ENCODE results near the gene DARS1. TPM values are rescaled to one million over a fixed set of nuclear protein-coding genes. Genes with fewer than 3 reads are reported as not detected.
"Not testable (repeated sequence)": the region's sequence is repeated elsewhere in the genome, so short reads cannot be mapped to it uniquely, and the experiment has no call there.

DARS1 gene
- total RNA-seq, 2 experiments from 2014 or later = 139 to 148 TPM

GRCh38 chr2:135980434-135981079, 4.9 kb downstream of the DARS1 start:
- peaks cover 69% of the 10 kb centered on the region for H3K36me3 Mint-ChIP-seq (ENCODE audit: low read depth)
- ChIA-PET POLR2A (interaction anchor here (1.3 kb wide), 1 partner anchor 72 kb away, joined by 3 read pairs; no protein-coding TSS in a partner anchor), CTCF (interaction anchor here (0.8 to 1.0 kb wide), 3 partner anchors 78 to 405 kb away, joined by 3 to 4 read pairs (median 3); no protein-coding TSS in a partner anchor)
- H3K9me3 Mint-ChIP-seq (ENCODE audit: insufficient read depth) = no peaks in the 10 kb centered on the region
- H3K4me3 Mint-ChIP-seq = no peak overlapping the region
- H3K27ac Mint-ChIP-seq = peak overlapping the region; percentile 27
- ATAC-seq (no peak), DNase-seq (no peak)
- H3K27me3 Mint-ChIP-seq (ENCODE audit: low read depth) = no peaks in the 10 kb centered on the region
- peaks cover 67% of the 10 kb centered on the region for H3K4me1 Mint-ChIP-seq (ENCODE audit: low read depth)

- ChIA-PET POLR2A (interaction anchor here (0.7 kb wide), 1 partner anchor 8 kb away, joined by 5 read pairs; no protein-coding TSS in a partner anchor), CTCF (interaction anchor here (0.7 to 1.4 kb wide), 3 partner anchors 10 to 407 kb away, joined by 3 read pairs; partner anchors contain the start of gene DARS1)
- ATAC-seq (no peak), DNase-seq (no peak)
- no peaks in the 10 kb centered on the region for H3K27me3 Mint-ChIP-seq (ENCODE audit: low read depth)
- no peaks in the 10 kb centered on the region for H3K9me3 Mint-ChIP-seq (ENCODE audit: insufficient read depth)
- peaks cover 74% of the 10 kb centered on the region for H3K36me3 Mint-ChIP-seq (ENCODE audit: low read depth)
- H3K4me3 Mint-ChIP-seq = no peak overlapping the region
- no peak overlapping the region for H3K27ac Mint-ChIP-seq
- H3K4me1 Mint-ChIP-seq (ENCODE audit: low read depth) = peaks cover 62% of the 10 kb centered on the region
Observed at GRCh38 chr2:135975702-135976101, 9.7 kb downstream of the DARS1 start.

DNA sequence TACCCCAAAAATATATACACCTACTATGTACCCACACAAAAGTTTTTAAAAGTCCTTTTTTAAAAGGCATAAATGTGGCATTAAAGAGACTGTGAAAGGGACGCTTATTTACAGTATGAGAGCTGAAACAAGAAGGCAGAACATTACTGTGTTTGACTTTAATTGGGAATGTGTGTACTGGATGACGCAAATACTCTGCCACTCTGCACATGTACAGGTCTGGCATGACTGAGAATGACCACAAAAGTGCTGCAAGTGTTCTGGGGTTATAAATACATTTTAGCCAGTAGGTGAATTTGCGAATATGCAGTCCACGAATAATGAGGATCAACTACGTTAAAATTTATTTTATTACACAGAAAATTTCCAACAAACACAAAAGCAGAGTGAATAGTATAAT, 11.4 kb downstream of the DARS1 start:
- DNase-seq (no peak), ATAC-seq (no peak)
- Mint-ChIP-seq H3K27ac (no peak overlapping the region), H3K27me3 (ENCODE audit: low read depth) (no peaks in the 10 kb centered on the region), H3K9me3 (ENCODE audit: insufficient read depth) (no peaks in the 10 kb centered on the region), H3K36me3 (ENCODE audit: low read depth) (peaks cover 73% of the 10 kb centered on the region), H3K4me1 (ENCODE audit: low read depth) (peaks cover 55% of the 10 kb centered on the region), H3K4me3 (no peak overlapping the region)
- POLR2A ChIA-PET = no interaction called here
- CTCF ChIA-PET = no interaction called here

GRCh38 chr2:135969655-135970387, 15.6 kb downstream of the DARS1 start:
- H3K27me3 Mint-ChIP-seq (ENCODE audit: low read depth) = no peaks in the 10 kb centered on the region
- no peak for DNase-seq
- no peak for ATAC-seq
- H3K4me1 Mint-ChIP-seq (ENCODE audit: low read depth) = peaks cover 50% of the 10 kb centered on the region
- no peak overlapping the region for H3K4me3 Mint-ChIP-seq
- H3K9me3 Mint-ChIP-seq (ENCODE audit: insufficient read depth) = no peaks in the 10 kb centered on the region
- ChIA-PET CTCF (interaction anchor here (1.2 kb wide), 1 partner anchor 56 kb away, joined by 3 read pairs; no protein-coding TSS in a partner anchor), POLR2A (interaction anchor here (0.8 kb wide), 1 partner anchor 19 kb away, joined by 3 read pairs; no protein-coding TSS in a partner anchor)
- H3K27ac Mint-ChIP-seq = no peak overlapping the region
- peaks cover 74% of the 10 kb centered on the region for H3K36me3 Mint-ChIP-seq (ENCODE audit: low read depth)

- ChIA-PET CTCF (no interaction called here), POLR2A (interaction anchor here (0.8 kb wide), 1 partner anchor 245 kb away, joined by 3 read pairs; no protein-coding TSS in a partner anchor)
- Mint-ChIP-seq H3K27ac (no peak overlapping the region), H3K27me3 (ENCODE audit: low read depth) (no peaks in the 10 kb centered on the region), H3K9me3 (ENCODE audit: insufficient read depth) (no peaks in the 10 kb centered on the region), H3K4me1 (ENCODE audit: low read depth) (peaks cover 53% of the 10 kb centered on the region), H3K36me3 (ENCODE audit: low read depth) (peaks cover 58% of the 10 kb centered on the region), H3K4me3 (no peak overlapping the region)
- DNase-seq (no peak), ATAC-seq (no peak)
Observed at GRCh38 chr2:135965756-135966155, 19.7 kb downstream of the DARS1 start.

DNA sequence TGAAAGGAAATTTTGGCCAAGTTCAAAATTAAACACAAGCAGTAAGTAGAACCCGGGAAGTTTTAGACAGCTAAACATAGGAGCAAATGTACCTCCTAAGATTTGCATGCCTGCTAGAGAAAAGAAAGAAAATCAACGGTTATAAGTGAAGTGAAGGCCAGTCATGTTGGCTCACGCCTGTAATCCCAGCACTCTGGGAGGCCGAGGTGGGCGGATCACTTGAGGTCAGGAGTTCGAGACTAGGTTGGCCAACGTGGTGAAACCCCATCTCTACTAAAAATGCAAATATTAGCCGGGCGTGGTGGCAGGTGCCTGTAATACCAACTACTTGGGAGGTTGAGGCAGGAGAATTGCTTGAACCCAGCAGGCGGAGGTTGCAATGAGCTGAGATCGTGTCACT, 21.0 kb downstream of the DARS1 start:
- H3K4me3 Mint-ChIP-seq; H3K27ac Mint-ChIP-seq; H3K27me3 Mint-ChIP-seq (ENCODE audit: low read depth); DNase-seq; POLR2A ChIA-PET; H3K9me3 Mint-ChIP-seq (ENCODE audit: insufficient read depth); CTCF ChIA-PET; ATAC-seq: not testable (repeated sequence)
- Mint-ChIP-seq H3K36me3 (ENCODE audit: low read depth) (peaks cover 55% of the 10 kb centered on the region), H3K4me1 (ENCODE audit: low read depth) (peaks cover 56% of the 10 kb centered on the region)

DNA sequence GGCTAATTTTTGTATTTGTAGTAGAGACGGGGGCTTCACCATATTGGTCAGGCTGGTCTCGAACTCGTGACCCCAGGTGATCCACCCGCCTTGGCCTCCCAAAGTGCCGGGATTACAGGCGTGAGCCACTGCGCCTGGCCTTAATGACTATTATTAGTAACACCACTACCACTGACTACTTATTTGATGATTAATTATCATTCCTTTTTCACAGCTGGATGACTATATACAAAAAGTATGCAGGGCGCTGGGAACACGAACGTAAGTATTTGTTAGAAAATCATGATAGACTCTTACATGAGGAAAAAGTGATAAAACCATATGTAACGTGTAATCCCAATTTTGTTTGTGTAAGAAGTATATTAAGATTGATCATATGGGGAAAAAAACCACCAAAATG, 21.6 kb downstream of the DARS1 start:
- Mint-ChIP-seq H3K4me3 (no peak overlapping the region), H3K4me1 (ENCODE audit: low read depth) (peaks cover 56% of the 10 kb centered on the region)
- POLR2A ChIA-PET = no interaction called here

DNA sequence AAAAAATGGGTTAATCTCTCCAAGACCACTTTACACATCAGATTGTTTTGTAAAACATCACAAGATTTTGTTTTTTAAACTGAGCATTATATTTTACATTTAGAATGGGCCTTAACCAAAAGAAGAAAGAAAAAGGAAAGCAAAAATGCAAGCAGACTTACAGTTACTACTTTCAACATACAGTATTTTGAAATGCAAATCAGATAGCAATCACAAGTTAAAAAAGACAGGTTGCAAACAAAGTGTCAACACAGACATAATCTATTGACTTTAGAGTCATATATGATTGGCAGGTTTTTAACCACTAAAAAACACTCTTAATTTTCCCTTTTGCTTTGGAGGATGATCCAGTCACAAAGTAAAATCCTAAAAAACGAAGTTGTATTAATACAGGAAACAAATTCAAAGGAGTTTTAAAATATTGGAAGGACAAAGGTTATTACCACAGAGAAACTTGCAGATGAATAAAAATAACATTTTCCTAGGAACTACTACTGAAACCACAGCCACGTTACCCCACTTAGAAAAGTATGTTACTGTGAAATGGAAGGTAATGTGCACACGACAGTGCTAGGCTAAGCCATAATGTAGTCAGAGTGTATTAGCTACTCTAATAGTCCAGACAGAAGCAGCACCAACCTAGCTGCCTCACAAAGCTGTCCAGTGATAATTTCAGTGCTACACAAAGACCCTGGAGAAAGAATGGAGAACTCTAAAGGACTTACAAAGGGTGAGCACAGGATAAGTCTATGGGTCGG, 22.9 kb downstream of the DARS1 start:
- no peak for DNase-seq
- peak; percentile 24 for ATAC-seq
- Mint-ChIP-seq H3K4me3 (peak overlapping the region; percentile 9), H3K27me3 (ENCODE audit: low read depth) (no peaks in the 10 kb centered on the region), H3K4me1 (ENCODE audit: low read depth) (peaks cover 54% of the 10 kb centered on the region), H3K36me3 (ENCODE audit: low read depth) (peaks cover 57% of the 10 kb centered on the region), H3K9me3 (ENCODE audit: insufficient read depth) (no peaks in the 10 kb centered on the region), H3K27ac (peak overlapping the region; percentile 69)
- ChIA-PET POLR2A (no interaction called here), CTCF (no interaction called here)

More for the DNA sequence above, 21.6 kb downstream of the DARS1 start:
- Mint-ChIP-seq H3K36me3 (ENCODE audit: low read depth) (peaks cover 57% of the 10 kb centered on the region), H3K9me3 (ENCODE audit: insufficient read depth) (no peaks in the 10 kb centered on the region), H3K27ac (no peak overlapping the region), H3K27me3 (ENCODE audit: low read depth) (no peaks in the 10 kb centered on the region)
- CTCF ChIA-PET = no interaction called here
- ATAC-seq (no peak), DNase-seq (no peak)

GRCh38 chr2:135960656-135961551, 24.5 kb downstream of the DARS1 start:
- H3K4me3 Mint-ChIP-seq = peak overlapping the region; percentile 17
- ChIA-PET CTCF (interaction anchor here (0.7 to 1.0 kb wide), 5 partner anchors 11 to 320 kb away, joined by 3 to 4 read pairs (median 3); partner anchors contain the start of gene DARS1), POLR2A (interaction anchor here (0.6 to 1.0 kb wide), 2 partner anchors 21 to 99 kb away, joined by 3 read pairs; no protein-coding TSS in a partner anchor)
- peaks cover 52% of the 10 kb centered on the region for H3K4me1 Mint-ChIP-seq (ENCODE audit: low read depth)
- peaks cover 55% of the 10 kb centered on the region for H3K36me3 Mint-ChIP-seq (ENCODE audit: low read depth)
- peak overlapping the region; percentile 80 for H3K27ac Mint-ChIP-seq
- no peaks in the 10 kb centered on the region for H3K27me3 Mint-ChIP-seq (ENCODE audit: low read depth)
- DNase-seq (no peak), ATAC-seq (peak; percentile 82)
- no peaks in the 10 kb centered on the region for H3K9me3 Mint-ChIP-seq (ENCODE audit: insufficient read depth)

GRCh38 chr2:135960150-135960549, 25.3 kb downstream of the DARS1 start:
- H3K27me3 Mint-ChIP-seq (ENCODE audit: low read depth) = no peaks in the 10 kb centered on the region
- no peaks in the 10 kb centered on the region for H3K9me3 Mint-ChIP-seq (ENCODE audit: insufficient read depth)
- H3K27ac Mint-ChIP-seq = peak overlapping the region; percentile 65
- no peak overlapping the region for H3K4me3 Mint-ChIP-seq
- H3K4me1 Mint-ChIP-seq (ENCODE audit: low read depth) = peaks cover 52% of the 10 kb centered on the region
- DNase-seq (no peak), ATAC-seq (no peak)
- peaks cover 58% of the 10 kb centered on the region for H3K36me3 Mint-ChIP-seq (ENCODE audit: low read depth)
- POLR2A ChIA-PET = interaction anchor here (0.6 kb wide), 1 partner anchor 149 kb away, joined by 3 read pairs; no protein-coding TSS in a partner anchor
- CTCF ChIA-PET = interaction anchor here (0.7 to 1.1 kb wide), 6 partner anchors 10 to 424 kb away, joined by 3 to 4 read pairs (median 3); no protein-coding TSS in a partner anchor

- H3K27me3 Mint-ChIP-seq (ENCODE audit: low read depth); DNase-seq; POLR2A ChIA-PET; H3K27ac Mint-ChIP-seq; H3K4me3 Mint-ChIP-seq; H3K9me3 Mint-ChIP-seq (ENCODE audit: insufficient read depth); ATAC-seq: not testable (repeated sequence)
- Mint-ChIP-seq H3K4me1 (ENCODE audit: low read depth) (peaks cover 49% of the 10 kb centered on the region), H3K36me3 (ENCODE audit: low read depth) (peaks cover 56% of the 10 kb centered on the region)
- CTCF ChIA-PET = interaction anchor here (1.1 kb wide), 1 partner anchor 17 kb away, joined by 3 read pairs; no protein-coding TSS in a partner anchor
Observed at GRCh38 chr2:135958927-135959326, 26.5 kb downstream of the DARS1 start.
